HepG2 (cell line): ENCODE data around the gene CCDC38. TPM values are rescaled to one million over a fixed set of nuclear protein-coding genes. Genes with fewer than 3 reads are reported as not detected.
A peak's percentile ranks its signal among the peaks of the same experiment; 100 is the strongest.

Source experiments
- CC2D1A ChIP-seq: sonication (generic); formaldehyde crosslinking; IDR thresholded peaks from 2 replicates; pipeline ENCODE4 v1.8.1; 2023; ENCODE audit warnings: mild to moderate bottlenecking, missing genetic modification reagents
- CREM ChIP-seq, 2 experiments: sonication (generic) in 1 of 2; formaldehyde crosslinking in 1 of 2; IDR thresholded peaks; 2 replicates each; pipeline versions ENCODE4 v1.4.0 to v1.6.1; 2016 to 2020; ENCODE audit warnings: antibody characterized with exemption in 1 of 2, mild to moderate bottlenecking in 1 of 2, missing genetic modification reagents in 1 of 2
- HOXD1 ChIP-seq: sonication (generic); formaldehyde crosslinking; IDR thresholded peaks from 2 replicates; pipeline ENCODE4 v1.5.0; 2020; ENCODE audit warnings: missing genetic modification reagents
- MAFK ChIP-seq, 2 experiments: IDR thresholded peaks in 1 of 2; conservative IDR thresholded peaks in 1 of 2; 2 replicates each; pipeline ENCODE4 v1.6.1; 2011; ENCODE audit warnings: improper control_type of control experiment in 2 of 2, low read length in 2 of 2
- MAX ChIP-seq: IDR thresholded peaks from 2 replicates; pipeline ENCODE4 v1.6.1; 2012; ENCODE audit warnings: inconsistent platforms
- MED8 ChIP-seq: sonication (generic); formaldehyde crosslinking; IDR thresholded peaks from 2 replicates; pipeline ENCODE4 v1.8.1; 2023; ENCODE audit warnings: mild to moderate bottlenecking, missing genetic modification reagents; ENCODE audit not compliant: insufficient replicate concordance
- ONECUT2 ChIP-seq: sonication (generic); formaldehyde crosslinking; IDR thresholded peaks from 2 replicates; pipeline ENCODE4 v1.4.0; 2020; ENCODE audit warnings: missing genetic modification reagents
- RFX5 ChIP-seq: IDR thresholded peaks from 2 replicates; pipeline ENCODE4 v1.6.1; 2011; ENCODE audit warnings: low read depth, low read length, improper control_type of control experiment
- ZBTB10 ChIP-seq: sonication (generic); formaldehyde crosslinking; IDR thresholded peaks from 2 replicates; pipeline ENCODE4 v1.4.0; 2020; ENCODE audit warnings: missing genetic modification reagents, borderline replicate concordance
- ZBTB34 ChIP-seq: sonication (generic); formaldehyde crosslinking; IDR thresholded peaks from 2 replicates; pipeline ENCODE4 v1.8.0; 2022; ENCODE audit warnings: mild to moderate bottlenecking, missing genetic modification reagents
- ZBTB38 ChIP-seq: sonication (generic); formaldehyde crosslinking; IDR thresholded peaks from 2 replicates; pipeline ENCODE4 v1.5.1; 2020; ENCODE audit warnings: mild to moderate bottlenecking, missing genetic modification reagents
- ZFP36 ChIP-seq: fragments of 150-350 bp; IDR thresholded peaks from 2 replicates; pipeline ENCODE4 v1.6.1; 2018; ENCODE audit warnings: borderline replicate concordance, low read length, low read depth; ENCODE audit not compliant: partially characterized antibody
- ZNF430 ChIP-seq: sonication (generic); formaldehyde crosslinking; IDR thresholded peaks from 2 replicates; pipeline ENCODE4 v1.9.0; 2021; ENCODE audit warnings: mild to moderate bottlenecking, missing genetic modification reagents
- ZNF616 ChIP-seq: sonication (generic); formaldehyde crosslinking; IDR thresholded peaks from 2 replicates; pipeline ENCODE4 v1.5.0; 2020; ENCODE audit warnings: low read depth, mild to moderate bottlenecking, missing genetic modification reagents
- ZNF891 ChIP-seq: sonication (generic); formaldehyde crosslinking; IDR thresholded peaks from 2 replicates; pipeline ENCODE4 v1.5.0; 2020; ENCODE audit warnings: mild to moderate bottlenecking, missing genetic modification reagents
- ZZZ3 ChIP-seq: sonication (generic); formaldehyde crosslinking; IDR thresholded peaks from 2 replicates; pipeline ENCODE4 v1.4.0; 2020; ENCODE audit warnings: missing genetic modification reagents, mild to moderate bottlenecking, borderline replicate concordance
- polyA plus RNA-seq, 8 experiments: library from polyadenylated mRNA; depleted of rRNA in 3 of 8; stranded (reverse) in 7 of 8; unstranded in 1 of 8; fragments of >200 nt; fragmentation: Illumina TruSeq in 4 of 8; extraction: Trizol in 4 of 8; gene quantifications; 2 replicates each; pipeline versions ENCODE4 v1.2.1 to v1.2.3, GENCODE V29; 2011 to 2016; ENCODE audit warnings: low read depth in 4 of 8, missing spikeins in 1 of 8, mixed read lengths in 1 of 8; ENCODE audit not compliant: insufficient read depth in 1 of 8
- total RNA-seq, 5 experiments: library from RNA; depleted of rRNA; stranded (reverse); fragments of >200 nt; fragmentation: Illumina TruSeq; extraction: Trizol; gene quantifications; 2 replicates each; pipeline ENCODE4 v1.2.3, GENCODE V29; 2016; ENCODE audit warnings: low read depth in 1 of 5
- TF ChIP-seq, protein P1 (sequence below): sonication (generic); formaldehyde crosslinking; IDR thresholded peaks from 2 replicates; pipeline ENCODE4 v1.4.0; 2020; ENCODE audit warnings: missing genetic modification reagents
- TF ChIP-seq, protein P2 (sequence below): sonication (generic); formaldehyde crosslinking; IDR thresholded peaks from 2 replicates; pipeline ENCODE4 v1.4.0; 2020; ENCODE audit warnings: missing genetic modification reagents, mild to moderate bottlenecking, borderline replicate concordance

CCDC38 gene
- total and polyA plus RNA-seq, 2 of the 13 experiments (the other 11 are each of a cell fraction or from before 2014, with no cell fraction given), result 0.24 to 0.32 TPM

DNA sequence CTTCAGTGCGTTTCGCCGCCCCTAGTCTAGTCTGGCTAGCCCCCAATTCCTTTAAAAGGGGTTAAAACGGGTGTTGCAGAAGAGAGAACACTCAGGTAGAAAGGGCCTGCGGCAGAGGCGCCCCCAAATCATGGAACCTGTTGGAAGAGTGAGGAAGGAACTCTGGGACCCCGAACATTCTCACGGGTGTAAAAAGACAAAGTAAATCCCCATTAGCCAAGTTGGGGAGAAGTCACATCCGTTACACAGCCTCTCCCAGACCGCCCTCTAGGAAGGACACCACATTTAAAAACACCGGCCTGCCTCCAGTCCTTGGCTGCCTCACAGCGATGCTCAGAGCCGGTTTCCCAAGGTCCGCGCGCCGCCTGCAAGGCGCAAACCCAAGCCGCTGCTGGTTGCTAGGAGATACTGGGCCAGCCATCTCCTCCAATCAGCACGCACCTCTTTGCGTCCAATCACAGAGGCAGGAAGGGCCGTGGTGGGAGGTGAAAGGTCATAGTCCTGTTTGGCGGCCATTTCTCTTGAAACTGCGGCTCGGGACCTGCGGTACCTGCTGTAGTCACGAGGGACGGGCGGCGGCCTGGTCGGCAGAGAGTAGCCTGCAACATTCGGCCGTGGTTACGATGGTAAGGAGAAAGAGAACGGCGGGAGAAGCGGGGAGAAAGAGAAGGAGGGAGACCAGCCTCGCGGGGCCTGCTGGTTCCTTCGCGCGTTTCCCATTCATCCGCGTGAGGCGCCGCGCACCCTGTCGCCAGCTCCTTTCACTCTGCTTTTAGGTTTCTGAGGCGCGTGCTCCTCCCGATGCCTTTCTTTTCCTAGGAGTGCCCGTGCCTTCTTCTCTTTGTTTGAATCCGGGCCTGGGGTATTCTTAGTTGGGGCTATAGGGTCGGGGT is 83.7 kb downstream of the CCDC38 start, which contains the start of gene SNRPF (continued):
- TF ChIP-seq ZBTB10 (CRISPR knock-in tag), result 0 out of 2 replicates have a peak, but pooled peaks have one; percentile 21
- 0 out of 2 replicates have a peak, but pooled peaks have one; percentile 57 for TF ChIP-seq ZBTB38 (CRISPR knock-in tag)
- peak; percentile 73; the same call in 1 of the 2 replicates for TF ChIP-seq HOXD1 (CRISPR knock-in tag)
- TF ChIP-seq CC2D1A (CRISPR knock-in tag), result no peak
- TF ChIP-seq ZBTB34 (CRISPR knock-in tag), result peak; percentile 37; the same call in 1 of the 2 replicates
- peak; percentile 63; the same call in 1 of the 2 replicates for TF ChIP-seq ZNF891 (CRISPR knock-in tag)
- peak; percentile 59; the same call in 1 of the 2 replicates for TF ChIP-seq CREM (IDR thresholded peaks at IDR 0.05)
- no peak for TF ChIP-seq CREM (CRISPR knock-in tag; IDR thresholded peaks at IDR 0.05)
- TF ChIP-seq RFX5, result peak; percentile 52; the same call in 1 of the 2 replicates
- no peak for TF ChIP-seq ZFP36
- TF ChIP-seq MED8, result no peak
- TF ChIP-seq ZZZ3 (CRISPR knock-in tag), result peak; percentile 81; the same call in 1 of the 2 replicates
- TF ChIP-seq ZNF616 (CRISPR knock-in tag), result no peak
- peak; percentile 36; the same call in 1 of the 2 replicates for TF ChIP-seq ONECUT2 (CRISPR knock-in tag)
- TF ChIP-seq MAFK (conservative IDR thresholded peaks at IDR 0.05 in 1 of 2, IDR thresholded peaks at IDR 0.05 in 1 of 2; ENCODE audit: low read length in 2 of 2), result no peak
- peak; percentile 65; the same call in 1 of the 2 replicates for TF ChIP-seq ZNF430
- TF ChIP-seq, protein P1, sequence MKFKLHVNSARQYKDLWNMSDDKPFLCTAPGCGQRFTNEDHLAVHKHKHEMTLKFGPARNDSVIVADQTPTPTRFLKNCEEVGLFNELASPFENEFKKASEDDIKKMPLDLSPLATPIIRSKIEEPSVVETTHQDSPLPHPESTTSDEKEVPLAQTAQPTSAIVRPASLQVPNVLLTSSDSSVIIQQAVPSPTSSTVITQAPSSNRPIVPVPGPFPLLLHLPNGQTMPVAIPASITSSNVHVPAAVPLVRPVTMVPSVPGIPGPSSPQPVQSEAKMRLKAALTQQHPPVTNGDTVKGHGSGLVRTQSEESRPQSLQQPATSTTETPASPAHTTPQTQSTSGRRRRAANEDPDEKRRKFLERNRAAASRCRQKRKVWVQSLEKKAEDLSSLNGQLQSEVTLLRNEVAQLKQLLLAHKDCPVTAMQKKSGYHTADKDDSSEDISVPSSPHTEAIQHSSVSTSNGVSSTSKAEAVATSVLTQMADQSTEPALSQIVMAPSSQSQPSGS (CRISPR knock-in tag), result 0 out of 2 replicates have a peak, but pooled peaks have one; percentile 18
- TF ChIP-seq, protein P2, sequence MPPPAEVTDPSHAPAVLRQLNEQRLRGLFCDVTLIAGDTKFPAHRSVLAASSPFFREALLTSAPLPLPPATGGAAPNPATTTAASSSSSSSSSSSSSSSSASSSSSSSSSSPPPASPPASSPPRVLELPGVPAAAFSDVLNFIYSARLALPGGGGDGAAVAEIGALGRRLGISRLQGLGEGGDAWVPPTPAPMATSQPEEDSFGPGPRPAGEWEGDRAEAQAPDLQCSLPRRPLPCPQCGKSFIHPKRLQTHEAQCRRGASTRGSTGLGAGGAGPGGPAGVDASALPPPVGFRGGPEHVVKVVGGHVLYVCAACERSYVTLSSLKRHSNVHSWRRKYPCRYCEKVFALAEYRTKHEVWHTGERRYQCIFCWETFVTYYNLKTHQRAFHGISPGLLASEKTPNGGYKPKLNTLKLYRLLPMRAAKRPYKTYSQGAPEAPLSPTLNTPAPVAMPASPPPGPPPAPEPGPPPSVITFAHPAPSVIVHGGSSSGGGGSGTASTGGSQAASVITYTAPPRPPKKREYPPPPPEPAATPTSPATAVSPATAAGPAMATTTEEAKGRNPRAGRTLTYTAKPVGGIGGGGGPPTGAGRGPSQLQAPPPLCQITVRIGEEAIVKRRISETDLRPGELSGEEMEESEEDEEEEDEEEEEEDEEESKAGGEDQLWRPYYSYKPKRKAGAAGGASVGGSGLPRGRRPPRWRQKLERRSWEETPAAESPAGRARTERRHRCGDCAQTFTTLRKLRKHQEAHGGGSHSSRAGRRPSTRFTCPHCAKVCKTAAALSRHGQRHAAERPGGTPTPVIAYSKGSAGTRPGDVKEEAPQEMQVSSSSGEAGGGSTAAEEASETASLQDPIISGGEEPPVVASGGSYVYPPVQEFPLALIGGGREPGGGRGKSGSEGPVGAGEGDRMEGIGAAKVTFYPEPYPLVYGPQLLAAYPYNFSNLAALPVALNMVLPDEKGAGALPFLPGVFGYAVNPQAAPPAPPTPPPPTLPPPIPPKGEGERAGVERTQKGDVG (CRISPR knock-in tag), result peak; percentile 72; the same call in 1 of the 2 replicates
- peak; percentile 88 for TF ChIP-seq MAX
